Liver (tissue), 9 donors: ENCODE data around the gene SNCB. TPM values are rescaled to one million over a fixed set of nuclear protein-coding genes. Genes with fewer than 3 reads are reported as not detected.

ENCODE experiments used
- DNase-seq: peaks from one replicate; pipeline ENCODE4 v3.0.0-alpha.2; 2017; ENCODE audit warnings: low spot score
- H3K27ac ChIP-seq, 2 donors: one replicate each; pipeline ENCODE4 v1.7.0; 2013; ENCODE audit warnings: inconsistent platforms in 2 of 2, low read length in 2 of 2, control low read depth in 1 of 2, low read depth in 1 of 2, mild to moderate bottlenecking in 1 of 2
- H3K27me3 ChIP-seq, 4 donors: one replicate each; pipeline versions ENCODE4 v1.6.1 to v1.7.0; 2013; ENCODE audit warnings: low read length in 3 of 4, inconsistent platforms in 1 of 4, mild to moderate bottlenecking in 1 of 4, moderate library complexity in 1 of 4; ENCODE audit not compliant: control insufficient read depth in 4 of 4, insufficient read depth in 4 of 4
- H3K36me3 ChIP-seq, 4 donors: one replicate each; pipeline versions ENCODE4 v1.6.1 to v1.7.0; 2013; ENCODE audit warnings: low read length in 3 of 4, mild to moderate bottlenecking in 3 of 4, low read depth in 1 of 4, moderate library complexity in 1 of 4; ENCODE audit not compliant: control insufficient read depth in 4 of 4, insufficient read depth in 3 of 4
- H3K4me1 ChIP-seq, 4 donors: one replicate each; pipeline versions ENCODE4 v1.6.1 to v1.7.0; 2013; ENCODE audit warnings: low read length in 3 of 4, mild to moderate bottlenecking in 3 of 4, moderate library complexity in 1 of 4; ENCODE audit not compliant: control insufficient read depth in 4 of 4, insufficient read depth in 4 of 4
- H3K4me3 ChIP-seq, 3 donors: one replicate each; pipeline versions ENCODE4 v1.6.1 to v1.7.0; 2013; ENCODE audit warnings: low read length in 3 of 3, control low read depth in 1 of 3, low read depth in 1 of 3, mild to moderate bottlenecking in 1 of 3
- H3K9ac ChIP-seq, 2 donors: one replicate each; pipeline ENCODE4 v1.7.0; 2013; ENCODE audit warnings: low read length in 2 of 2, mild to moderate bottlenecking in 2 of 2, moderate library complexity in 2 of 2, control low read depth in 1 of 2, low read depth in 1 of 2
- H3K9me3 ChIP-seq, 4 donors: one replicate each; pipeline versions ENCODE4 v1.6.1 to v1.7.0; 2013; ENCODE audit warnings: low read length in 3 of 4; ENCODE audit not compliant: control insufficient read depth in 4 of 4
- ATF3 ChIP-seq: IDR thresholded peaks from 2 replicates; pipeline ENCODE4 v1.6.1; 2016; ENCODE audit warnings: antibody characterized with exemption
- FOXA1 ChIP-seq: IDR thresholded peaks from 2 replicates; pipeline ENCODE4 v1.6.1; 2016; ENCODE audit warnings: antibody characterized with exemption
- FOXA2 ChIP-seq: IDR thresholded peaks from 2 replicates; pipeline ENCODE4 v1.6.1; 2016; ENCODE audit warnings: antibody characterized with exemption
- GABPA ChIP-seq, 2 donors: IDR thresholded peaks in 1 of 2; conservative IDR thresholded peaks in 1 of 2; 2 replicates each; pipeline ENCODE4 v1.6.1; 2016; ENCODE audit warnings: antibody characterized with exemption in 2 of 2, mild to moderate bottlenecking in 1 of 2, moderate library complexity in 1 of 2
- HNF4G ChIP-seq: IDR thresholded peaks from 2 replicates; pipeline ENCODE4 v1.6.1; 2016; ENCODE audit warnings: antibody characterized with exemption
- JUND ChIP-seq, 2 donors: IDR thresholded peaks; 2 replicates each; pipeline ENCODE4 v1.6.1; 2016; ENCODE audit warnings: antibody characterized with exemption in 2 of 2
- NR2F2 ChIP-seq: IDR thresholded peaks from 2 replicates; pipeline ENCODE4 v1.6.1; 2016; ENCODE audit warnings: antibody characterized with exemption
- RAD21 ChIP-seq, 2 donors: IDR thresholded peaks; 2 replicates each; pipeline ENCODE4 v1.6.1; 2016; ENCODE audit warnings: antibody characterized with exemption in 2 of 2, mild to moderate bottlenecking in 2 of 2
- REST ChIP-seq: IDR thresholded peaks from 2 replicates; pipeline ENCODE4 v1.6.1; 2016; ENCODE audit warnings: antibody characterized with exemption, mild to moderate bottlenecking
- RXRA ChIP-seq, 2 donors: IDR thresholded peaks; 2 replicates each; pipeline ENCODE4 v1.6.1; 2017 to 2018; ENCODE audit warnings: antibody characterized with exemption in 2 of 2, mild to moderate bottlenecking in 1 of 2
- SP1 ChIP-seq: IDR thresholded peaks from 2 replicates; pipeline ENCODE4 v1.6.1; 2018; ENCODE audit warnings: antibody characterized with exemption, mild to moderate bottlenecking
- TAF1 ChIP-seq: conservative IDR thresholded peaks from 2 replicates; pipeline ENCODE4 v1.6.1; 2016; ENCODE audit warnings: antibody characterized with exemption, mild to moderate bottlenecking
- YY1 ChIP-seq: IDR thresholded peaks from 2 replicates; pipeline ENCODE4 v1.6.1; 2016; ENCODE audit warnings: antibody characterized with exemption, mild to moderate bottlenecking
- ZBTB33 ChIP-seq: IDR thresholded peaks from 2 replicates; pipeline ENCODE4 v1.6.1; 2016; ENCODE audit warnings: antibody characterized with exemption
- WGBS: extraction: QIAGEN DNeasy Blood & Tissue Kit; methylation state at CpG from one replicate; pipeline ENCODE4 v1.1.7; 2013; 5-methylcytosine and 5-hydroxymethylcytosine counted together
- polyA plus RNA-seq, 2 donors: library from polyadenylated mRNA; stranded (reverse) in 1 of 2; unstranded in 1 of 2; fragments of 200-250 nt in 1 of 2; fragments of >200 nt in 1 of 2; fragmentation: Nextera tagmentation in 1 of 2; extraction: Ambion mirVana in 1 of 2; gene quantifications; one replicate each; pipeline versions ENCODE4 v1.2.1 to v1.2.3, GENCODE V29; 2013 to 2015
- total RNA-seq, 2 donors: library from RNA; depleted of rRNA; stranded (reverse); fragments of >200 nt; gene quantifications; one replicate each; pipeline ENCODE4 v1.2.3, GENCODE V29; 2014
- TF ChIP-seq, protein P1 (sequence below): IDR thresholded peaks from 2 replicates; pipeline ENCODE4 v1.6.1; 2016; ENCODE audit warnings: antibody characterized with exemption
- TF ChIP-seq, protein P2 (sequence below): fragments of 150-350 bp; IDR thresholded peaks from 2 replicates; pipeline ENCODE4 v1.5.1; 2017; ENCODE audit warnings: improper control_type of control experiment, low read depth, low read length; ENCODE audit not compliant: missing input control
- donor health status: healthy.
- donor health status: healthy.
- donor health status: healthy.
- donor health status: healthy.
- donor health status: healthy.

Gene SNCB
- total and polyA plus RNA-seq, 4 donors, result not detected

DNA sequence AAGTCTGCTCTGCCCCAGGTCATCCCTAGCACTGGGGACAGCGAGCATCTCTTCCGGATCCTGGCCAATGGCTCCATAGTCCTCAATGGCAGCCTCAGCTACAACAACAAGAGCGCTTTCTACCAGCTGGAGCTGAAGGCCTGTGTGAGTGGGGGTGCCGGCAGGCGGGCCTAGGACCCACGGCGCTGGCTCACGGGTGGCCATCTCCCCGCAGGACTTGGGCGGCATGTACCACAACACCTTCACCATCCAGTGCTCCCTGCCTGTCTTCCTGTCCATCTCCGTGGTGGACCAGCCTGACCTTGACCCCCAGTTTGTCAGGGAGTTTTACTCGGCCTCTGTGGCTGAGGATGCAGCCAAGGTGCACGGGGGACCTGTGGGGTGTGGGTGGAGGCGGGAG lies 55.3 kb downstream of the SNCB start:
- no peak for DNase-seq
- Histone ChIP-seq H3K36me3 (peaks cover 0 to 3% (median 0%) of the 10 kb centered on the region in 4 donors), H3K27me3 (no peaks in the 10 kb centered on the region), H3K4me3 (no peak overlapping the region), H3K9ac (no peak overlapping the region), H3K9me3 (no peaks in the 10 kb centered on the region), H3K4me1 (no peaks in the 10 kb centered on the region), H3K27ac (no peak overlapping the region)
- no peak for TF ChIP-seq GABPA (IDR thresholded peaks at IDR 0.05 in 1 of 2, conservative IDR thresholded peaks at IDR 0.05 in 1 of 2)
- no peak for TF ChIP-seq ATF3
- WGBS, result 90% methylated on average over 14 of the region's 14 CpGs

DNA sequence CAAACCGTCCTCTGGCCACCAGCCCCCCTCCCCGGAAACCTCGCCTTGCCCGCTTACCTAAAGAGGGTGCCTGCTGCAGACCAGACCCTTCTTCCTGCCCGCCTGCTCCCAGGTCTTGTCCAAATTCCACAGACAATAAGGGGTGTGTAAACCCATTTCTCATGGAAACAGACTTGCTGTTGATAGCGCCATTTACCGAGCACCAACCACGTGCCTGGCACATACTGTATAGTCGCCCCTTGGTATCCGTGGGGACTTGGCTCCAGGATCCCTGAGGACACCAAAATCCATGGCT lies 56.1 kb downstream of the SNCB start:
- Histone ChIP-seq H3K4me3 (no peak overlapping the region), H3K27me3 (no peaks in the 10 kb centered on the region), H3K27ac (no peak overlapping the region), H3K9me3 (no peaks in the 10 kb centered on the region), H3K36me3 (peaks cover 0 to 3% (median 0%) of the 10 kb centered on the region in 4 donors), H3K4me1 (no peaks in the 10 kb centered on the region), H3K9ac (no peak overlapping the region)
- WGBS, result 63% methylated on average over 10 of the region's 10 CpGs
- no peak for TF ChIP-seq SP1
- TF ChIP-seq RAD21 (IDR thresholded peaks at IDR 0.05), result no peak
- TF ChIP-seq FOXA1, result no peak
- TF ChIP-seq REST, result no peak
- TF ChIP-seq NR2F2, result no peak
- no peak for TF ChIP-seq FOXA2
- TF ChIP-seq, protein P1, sequence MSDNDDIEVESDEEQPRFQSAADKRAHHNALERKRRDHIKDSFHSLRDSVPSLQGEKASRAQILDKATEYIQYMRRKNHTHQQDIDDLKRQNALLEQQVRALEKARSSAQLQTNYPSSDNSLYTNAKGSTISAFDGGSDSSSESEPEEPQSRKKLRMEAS, result no peak
- no peak for TF ChIP-seq YY1
- TF ChIP-seq, protein P2, sequence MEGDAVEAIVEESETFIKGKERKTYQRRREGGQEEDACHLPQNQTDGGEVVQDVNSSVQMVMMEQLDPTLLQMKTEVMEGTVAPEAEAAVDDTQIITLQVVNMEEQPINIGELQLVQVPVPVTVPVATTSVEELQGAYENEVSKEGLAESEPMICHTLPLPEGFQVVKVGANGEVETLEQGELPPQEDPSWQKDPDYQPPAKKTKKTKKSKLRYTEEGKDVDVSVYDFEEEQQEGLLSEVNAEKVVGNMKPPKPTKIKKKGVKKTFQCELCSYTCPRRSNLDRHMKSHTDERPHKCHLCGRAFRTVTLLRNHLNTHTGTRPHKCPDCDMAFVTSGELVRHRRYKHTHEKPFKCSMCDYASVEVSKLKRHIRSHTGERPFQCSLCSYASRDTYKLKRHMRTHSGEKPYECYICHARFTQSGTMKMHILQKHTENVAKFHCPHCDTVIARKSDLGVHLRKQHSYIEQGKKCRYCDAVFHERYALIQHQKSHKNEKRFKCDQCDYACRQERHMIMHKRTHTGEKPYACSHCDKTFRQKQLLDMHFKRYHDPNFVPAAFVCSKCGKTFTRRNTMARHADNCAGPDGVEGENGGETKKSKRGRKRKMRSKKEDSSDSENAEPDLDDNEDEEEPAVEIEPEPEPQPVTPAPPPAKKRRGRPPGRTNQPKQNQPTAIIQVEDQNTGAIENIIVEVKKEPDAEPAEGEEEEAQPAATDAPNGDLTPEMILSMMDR, result no peak
- TF ChIP-seq JUND (IDR thresholded peaks at IDR 0.05), result no peak
- no peak for TF ChIP-seq GABPA (IDR thresholded peaks at IDR 0.05 in 1 of 2, conservative IDR thresholded peaks at IDR 0.05 in 1 of 2)
- TF ChIP-seq HNF4G, result no peak
- no peak for TF ChIP-seq RXRA (IDR thresholded peaks at IDR 0.05)
- no peak for TF ChIP-seq ZBTB33
- no peak for TF ChIP-seq ATF3
- no peak for TF ChIP-seq TAF1
- DNase-seq, result no peak
